ENCODE results near the gene CD70. TPM values are rescaled to one million over a fixed set of nuclear protein-coding genes. Genes with fewer than 3 reads are reported as not detected.
"Not testable (repeated sequence)": the region's sequence is repeated elsewhere in the genome, so short reads cannot be mapped to it uniquely, and the experiment has no call there.

Gene CD70
- polyA plus RNA-seq (2012; ENCODE audit: low read depth, missing spikeins) = 243 TPM

GRCh38 chr19:6590827-6591319 is at the start of gene CD70:
Gene CD70, minus strand, starts transcription at chr19:6591150. Its CDS starts 148 bp downstream, at chr19:6591002.
- FAIRE-seq (peak; percentile 97), DNase-seq (ENCODE audit: insufficient read length, low spot score) (peak; percentile 62)
- peak; percentile 92 for TF ChIP-seq POLR2AphosphoS5 (IDR thresholded peaks at IDR 0.05; ENCODE audit: low read depth, low read length)
- TF ChIP-seq POLR2A (IDR thresholded peaks at IDR 0.05; ENCODE audit: low read depth, low read length) = peak; percentile 95
- TF ChIP-seq POU2F2 (IDR thresholded peaks at IDR 0.05; ENCODE audit: low read depth, low read length) = peak; percentile 41
- peak; percentile 88 for TF ChIP-seq TAF1 (IDR thresholded peaks at IDR 0.05; ENCODE audit: low read depth, low read length)
- no peak for TF ChIP-seq SPI1 (IDR thresholded peaks at IDR 0.05; ENCODE audit: low read depth, low read length)
- no peak for TF ChIP-seq PAX5 (IDR thresholded peaks at IDR 0.05; ENCODE audit: insufficient read depth, low read length, severe bottlenecking)

- not testable (repeated sequence) for FAIRE-seq; DNase-seq (ENCODE audit: insufficient read length, low spot score)
Observed at GRCh38 chr19:6640333-6640732, 49.4 kb upstream of the CD70 start.

GRCh38 chr19:6639439-6639838 is 48.5 kb upstream of the CD70 start:
- DNase-seq (ENCODE audit: insufficient read length, low spot score) = no peak

GRCh38 chr19:6633456-6633813 is 42.5 kb upstream of the CD70 start:
- FAIRE-seq; DNase-seq (ENCODE audit: insufficient read length, low spot score): not testable (repeated sequence)

More at GRCh38 chr19:6639439-6639838, 48.5 kb upstream of the CD70 start:
- peak; percentile 88 for FAIRE-seq
- TF ChIP-seq POLR2A (IDR thresholded peaks at IDR 0.05; ENCODE audit: low read depth, low read length) (no peak), POLR2AphosphoS5 (IDR thresholded peaks at IDR 0.05; ENCODE audit: low read depth, low read length) (no peak), SPI1 (IDR thresholded peaks at IDR 0.05; ENCODE audit: low read depth, low read length) (peak; percentile 54)

GRCh38 chr19:6632747-6633455 is 42.0 kb upstream of the CD70 start:
- FAIRE-seq = peak; percentile 83
- TF ChIP-seq PAX5 (IDR thresholded peaks at IDR 0.05; ENCODE audit: insufficient read depth, low read length, severe bottlenecking) = peak; percentile 37
- not testable (repeated sequence) for DNase-seq (ENCODE audit: insufficient read length, low spot score)

- FAIRE-seq = peak; percentile 91
- no peak for DNase-seq (ENCODE audit: insufficient read length, low spot score)
- TF ChIP-seq POU2F2 (IDR thresholded peaks at IDR 0.05; ENCODE audit: low read depth, low read length) (no peak), POLR2A (IDR thresholded peaks at IDR 0.05; ENCODE audit: low read depth, low read length) (no peak), TAF1 (IDR thresholded peaks at IDR 0.05; ENCODE audit: low read depth, low read length) (no peak), SPI1 (IDR thresholded peaks at IDR 0.05; ENCODE audit: low read depth, low read length) (no peak), POLR2AphosphoS5 (IDR thresholded peaks at IDR 0.05; ENCODE audit: low read depth, low read length) (no peak), PAX5 (IDR thresholded peaks at IDR 0.05; ENCODE audit: insufficient read depth, low read length, severe bottlenecking) (no peak)
Observed at GRCh38 chr19:6632002-6632621, 41.2 kb upstream of the CD70 start.

- no peak for DNase-seq (ENCODE audit: insufficient read length, low spot score)
- TF ChIP-seq POLR2AphosphoS5 (IDR thresholded peaks at IDR 0.05; ENCODE audit: low read depth, low read length) (no peak), SPI1 (IDR thresholded peaks at IDR 0.05; ENCODE audit: low read depth, low read length) (no peak)
- no peak for FAIRE-seq
Observed at GRCh38 chr19:6626764-6627163, 35.8 kb upstream of the CD70 start.

GRCh38 chr19:6617374-6617773 is 26.4 kb upstream of the CD70 start:
- TF ChIP-seq POU2F2 (IDR thresholded peaks at IDR 0.05; ENCODE audit: low read depth, low read length) (no peak), POLR2A (IDR thresholded peaks at IDR 0.05; ENCODE audit: low read depth, low read length) (no peak), POLR2AphosphoS5 (IDR thresholded peaks at IDR 0.05; ENCODE audit: low read depth, low read length) (no peak), TAF1 (IDR thresholded peaks at IDR 0.05; ENCODE audit: low read depth, low read length) (no peak), PAX5 (IDR thresholded peaks at IDR 0.05; ENCODE audit: insufficient read depth, low read length, severe bottlenecking) (no peak), SPI1 (IDR thresholded peaks at IDR 0.05; ENCODE audit: low read depth, low read length) (no peak)
- FAIRE-seq (no peak), DNase-seq (ENCODE audit: insufficient read length, low spot score) (no peak)

- no peak for TF ChIP-seq POU2F2 (IDR thresholded peaks at IDR 0.05; ENCODE audit: low read depth, low read length)
- DNase-seq (ENCODE audit: insufficient read length, low spot score) (no peak), FAIRE-seq (no peak)
Observed at GRCh38 chr19:6616011-6616410, 25.1 kb upstream of the CD70 start.

GRCh38 chr19:6613711-6614110 is 22.8 kb upstream of the CD70 start:
- DNase-seq (ENCODE audit: insufficient read length, low spot score) (no peak), FAIRE-seq (no peak)
- TF ChIP-seq SPI1 (IDR thresholded peaks at IDR 0.05; ENCODE audit: low read depth, low read length) (peak; percentile 9; the same call in 1 of the 2 replicates), TAF1 (IDR thresholded peaks at IDR 0.05; ENCODE audit: low read depth, low read length) (no peak), POLR2A (IDR thresholded peaks at IDR 0.05; ENCODE audit: low read depth, low read length) (no peak), POU2F2 (IDR thresholded peaks at IDR 0.05; ENCODE audit: low read depth, low read length) (no peak), POLR2AphosphoS5 (IDR thresholded peaks at IDR 0.05; ENCODE audit: low read depth, low read length) (no peak), PAX5 (IDR thresholded peaks at IDR 0.05; ENCODE audit: insufficient read depth, low read length, severe bottlenecking) (no peak)

Measured in GM12891 (cell line).